GM12878 (cell line): Measurements from ENCODE around the gene MAML3. TPM values are rescaled to one million over a fixed set of nuclear protein-coding genes. Genes with fewer than 3 reads are reported as not detected.

ENCODE experiments used
- ATAC-seq: fragments of 200-7000 bp; cut with Tn5 transposase; 3 replicates; pipeline ENCODE4 v1.9.1; 2020; ENCODE audit warnings: mild to moderate bottlenecking, moderate library complexity
- BruUV-seq: library from RNA; stranded (reverse); fragments of 400-500 nt; replicated peaks from 2 replicates; lab custom pipeline; 2021; lab: Mats Ljungman, UMichigan
- CTCF ChIA-PET: fragments of 300-600 bp; sonication (Branson Sonifier 250); formaldehyde crosslinking; extraction: SDS; loops from one replicate; lab custom pipeline; 2021; ENCODE audit warnings: inconsistent platforms; lab: Yijun Ruan, JAX
- POLR2A ChIA-PET: fragments of 350-600 bp; formaldehyde crosslinking; extraction: SDS; loops from one replicate; lab custom pipeline; 2021; ENCODE audit warnings: inconsistent platforms; lab: Charles Lee
- RAD21 ChIA-PET: fragments of 300-600 bp; sonication (Branson Sonifier 250); formaldehyde crosslinking; loops from one replicate; lab custom pipeline; 2023; ENCODE audit warnings: antibody characterized with exemption; ENCODE audit not compliant: unreplicated experiment; lab: Charles Lee
- SMC1A ChIA-PET: fragments of 300-600 bp; sonication (Branson Sonifier 250); formaldehyde crosslinking; loops from one replicate; lab custom pipeline; 2023; ENCODE audit not compliant: unreplicated experiment, uncharacterized antibody; lab: Charles Lee
- DNase-seq: peaks from one replicate; pipeline ENCODE4 v3.0.0-alpha.2; 2011; ENCODE audit warnings: low read depth, low spot score
- FAIRE-seq: peaks from 3 replicates; lab custom pipeline; 2011; peaks lifted over from hg19 to GRCh38; lab: Jason Lieb, UNC
- H2AFZ ChIP-seq: 2 replicates; pipeline ENCODE4 v1.6.0; 2011; ENCODE audit warnings: low read depth, low read length, control low read depth; ENCODE audit not compliant: control insufficient read depth
- H3K27ac ChIP-seq: 2 replicates; pipeline ENCODE4 v1.5.1; 2011; ENCODE audit warnings: control low read depth; ENCODE audit not compliant: control insufficient read depth, insufficient read depth
- H3K27me3 ChIP-seq, 2 experiments: replicated peaks in 1 of 2; 2 replicates each; pipeline versions ENCODE4 v1.6.0 to v1.6.1; 2011; ENCODE audit warnings: low read length in 1 of 2; ENCODE audit not compliant: control insufficient read depth in 2 of 2, insufficient read depth in 2 of 2
- H3K36me3 ChIP-seq, 2 experiments: 2 replicates each; pipeline ENCODE4 v1.5.1; 2011; ENCODE audit warnings: low read length in 1 of 2; ENCODE audit not compliant: control insufficient read depth in 2 of 2, insufficient read depth in 2 of 2
- H3K4me1 ChIP-seq: 2 replicates; pipeline ENCODE4 v1.6.1; 2011; ENCODE audit warnings: mild to moderate bottlenecking, low read length, moderate library complexity, mixed read lengths; ENCODE audit not compliant: control insufficient read depth, insufficient read depth
- H3K4me2 ChIP-seq: 2 replicates; pipeline ENCODE4 v1.6.0; 2011; ENCODE audit warnings: control low read depth; ENCODE audit not compliant: control insufficient read depth, insufficient read depth
- H3K4me3 ChIP-seq: fragments of 200-600 bp; sonication (generic); 2 replicates; pipeline ENCODE4 v1.5.1; 2016
- H3K79me2 ChIP-seq: 2 replicates; pipeline ENCODE4 v1.6.0; 2011; ENCODE audit warnings: low read length; ENCODE audit not compliant: control insufficient read depth, insufficient read depth
- H3K9ac ChIP-seq: 2 replicates; pipeline ENCODE4 v1.8.0; 2011; ENCODE audit warnings: low read length, control low read depth, mixed read lengths; ENCODE audit not compliant: control insufficient read depth, insufficient read depth
- H3K9me3 ChIP-seq: replicated peaks from 3 replicates; pipeline ENCODE4 v1.5.1; 2011; ENCODE audit warnings: mild to moderate bottlenecking, low read length; ENCODE audit not compliant: control insufficient read depth, insufficient read depth
- H4K20me1 ChIP-seq: 2 replicates; pipeline ENCODE4 v1.6.0; 2011; ENCODE audit not compliant: control insufficient read depth, insufficient read depth
- ATF3 ChIP-seq: IDR thresholded peaks from 2 replicates; pipeline ENCODE4 v1.6.1; 2011; ENCODE audit warnings: low read depth, mild to moderate bottlenecking, low read length, moderate library complexity, borderline replicate concordance; ENCODE audit errors: extremely low read depth
- BCL11A ChIP-seq: IDR thresholded peaks from 2 replicates; pipeline ENCODE4 v1.6.1; 2011; ENCODE audit warnings: low read depth, low read length
- BMI1 ChIP-seq: fragments of 450-650 bp; IDR thresholded peaks from 2 replicates; pipeline ENCODE4 v1.6.1; 2016; ENCODE audit warnings: mild to moderate bottlenecking, moderate library complexity, borderline replicate concordance
- E4F1 ChIP-seq: fragments of 450-650 bp; IDR thresholded peaks from 2 replicates; pipeline ENCODE4 v1.6.1; 2018; ENCODE audit warnings: borderline replicate concordance, mild to moderate bottlenecking; ENCODE audit not compliant: partially characterized antibody
- IRF3 ChIP-seq: fragments of 450-650 bp; IDR thresholded peaks from 2 replicates; pipeline ENCODE4 v1.6.1; 2014; ENCODE audit warnings: mild to moderate bottlenecking
- JUND ChIP-seq: IDR thresholded peaks from 2 replicates; pipeline ENCODE4 v1.6.1; 2012; ENCODE audit warnings: low read depth, mild to moderate bottlenecking, low read length, improper control_type of control experiment, moderate library complexity
- MEF2B ChIP-seq: fragments of 450-650 bp; IDR thresholded peaks from 2 replicates; pipeline ENCODE4 v1.6.1; 2018; ENCODE audit warnings: mild to moderate bottlenecking, moderate library complexity; ENCODE audit not compliant: partially characterized antibody, poor library complexity, severe bottlenecking
- MLLT1 ChIP-seq: fragments of 450-650 bp; IDR thresholded peaks from 2 replicates; pipeline ENCODE4 v1.6.1; 2016; ENCODE audit warnings: mild to moderate bottlenecking
- PBX3 ChIP-seq: IDR thresholded peaks from 2 replicates; pipeline ENCODE4 v1.6.1; 2011; ENCODE audit warnings: mild to moderate bottlenecking, low read depth, low read length, moderate library complexity; ENCODE audit not compliant: insufficient replicate concordance
- SPI1 ChIP-seq: IDR thresholded peaks from 2 replicates; pipeline ENCODE4 v1.6.1; 2011; ENCODE audit warnings: low read depth, mild to moderate bottlenecking, low read length, moderate library complexity, borderline replicate concordance; ENCODE audit not compliant: insufficient read depth
- TARDBP ChIP-seq: IDR thresholded peaks from 2 replicates; pipeline ENCODE4 v1.6.1; 2016; ENCODE audit warnings: borderline replicate concordance
- TCF3 ChIP-seq: IDR thresholded peaks from 2 replicates; pipeline ENCODE4 v1.6.1; 2012; ENCODE audit warnings: low read depth, mild to moderate bottlenecking, low read length, borderline replicate concordance; ENCODE audit not compliant: insufficient read depth
- USF1 ChIP-seq: IDR thresholded peaks from 2 replicates; pipeline ENCODE4 v1.6.1; 2011; ENCODE audit warnings: borderline replicate concordance, low read depth, mild to moderate bottlenecking, moderate library complexity, mixed read lengths, low read length; ENCODE audit not compliant: insufficient read depth; ENCODE audit errors: extremely low read length
- WRNIP1 ChIP-seq: IDR thresholded peaks from 2 replicates; pipeline ENCODE4 v1.6.1; 2011; ENCODE audit warnings: low read depth, low read length, improper control_type of control experiment, borderline replicate concordance
- WGBS: methylation state at CpG from one replicate; pipeline ENCODE4 v1.1.6; 2016; ENCODE audit warnings: low lambda C conversion rate; ENCODE audit not compliant: insufficient replicate concordance, insufficient coverage; ENCODE audit errors: missing lambda C conversion rate; 5-methylcytosine and 5-hydroxymethylcytosine counted together
- in situ Hi-C: fragments of 300-500 bp; cut with MboI; formaldehyde crosslinking; loops from 9 replicates; pipeline ENCODE4 v1.14.3; 2018; ENCODE audit warnings: mixed read lengths
- intact Hi-C: fragments of 100-400 bp; cut with micrococcal nuclease; formaldehyde crosslinking; loops from one replicate; pipeline ENCODE4 v1.14.2; 2022; ENCODE audit not compliant: unreplicated experiment
- polyA plus RNA-seq, 11 experiments: library from polyadenylated mRNA; depleted of rRNA in 4 of 11; unstranded in 6 of 11; stranded (reverse) in 5 of 11; fragments of >200 nt; fragmentation: Nextera tagmentation in 4 of 11; fragmentation: Illumina TruSeq in 1 of 11; extraction: Ambion mirVana in 4 of 11; extraction: Trizol in 1 of 11; gene quantifications; 1 replicate in 1 of 11; 2 replicates in 10 of 11; pipeline versions ENCODE4 v1.2.1 to v1.2.3, GENCODE V29; 2011 to 2016; ENCODE audit warnings: inconsistent platforms in 2 of 11, missing spikeins in 2 of 11, low read depth in 1 of 11
- total RNA-seq, 4 experiments: library from RNA; depleted of rRNA in 3 of 4; stranded (reverse); fragments of >200 nt in 3 of 4; fragmentation: Illumina TruSeq in 1 of 4; extraction: Trizol in 1 of 4; gene quantifications; 2 replicates each; pipeline versions ENCODE4 v1.2.1 to v1.2.3, GENCODE V29; 2013 to 2021

MAML3 gene
- total and polyA plus RNA-seq, 10 of the 15 experiments (the other 5 are each of a cell fraction or from before 2014, with no cell fraction given): under 0.01 to 0.53 (median 0.06) TPM; not detected in 2

- in situ Hi-C loops: no loop called here
- FAIRE-seq: no peak
- no peak overlapping the region for H3K27ac ChIP-seq
- H3K4me1 ChIP-seq: no peaks in the 10 kb centered on the region
- no peaks in the 10 kb centered on the region; a peak in 2 of 4 replicates for H3K27me3 ChIP-seq
- WGBS: 20% methylated on average over 8 of the region's 8 CpGs
- ChIA-PET SMC1A (no interaction called here), POLR2A (interaction anchor here (0.5 kb wide), 1 partner anchor 231 kb away, joined by 3 read pairs; no protein-coding TSS in a partner anchor)
- intact Hi-C loops: no loop called here
- no peak for DNase-seq
- no peaks in the 10 kb centered on the region for H4K20me1 ChIP-seq
- no peak overlapping the region for H3K4me2 ChIP-seq
- BruUV-seq: no TSS peak
- H3K4me3 ChIP-seq: no peak overlapping the region
- ATAC-seq: no peak
- TF ChIP-seq E4F1 (no peak), JUND (no peak), BMI1 (no peak), MEF2B (no peak), USF1 (no peak), SPI1 (no peak), TCF3 (no peak), PBX3 (no peak), IRF3 (no peak), ATF3 (no peak), MLLT1 (no peak), TARDBP (no peak), WRNIP1 (no peak), BCL11A (no peak)
- TF ChIP-seq, all 136 proteins: peak for 0
- no peak overlapping the region for H3K9ac ChIP-seq
- no peaks in the 10 kb centered on the region for H3K79me2 ChIP-seq
- CTCF ChIA-PET: no interaction called here
- RAD21 ChIA-PET: no interaction called here
- H3K36me3 ChIP-seq: no peaks in the 10 kb centered on the region
- no peak overlapping the region for H2AFZ ChIP-seq
- H3K9me3 ChIP-seq: peaks cover 3% of the 10 kb centered on the region; the same call in 2 of the 3 replicates
Measured at GRCh38 chr4:139814323-139815015, 339.5 kb downstream of the MAML3 start.
